Stimulated activated CD8-positive, alpha-beta memory T cell treated with anti-CD3 and anti-CD28 coated beads, Interleukin-7, amount 100 ng/mL, for 4 hours (primary cell): ENCODE data around the gene HHAT.

Source experiments
- DNase-seq, 2 donors: peaks; one replicate each; pipeline ENCODE4 v3.0.0-alpha.2; 2020; ENCODE audit warnings: low read depth in 2 of 2

The HHAT gene

DNA sequence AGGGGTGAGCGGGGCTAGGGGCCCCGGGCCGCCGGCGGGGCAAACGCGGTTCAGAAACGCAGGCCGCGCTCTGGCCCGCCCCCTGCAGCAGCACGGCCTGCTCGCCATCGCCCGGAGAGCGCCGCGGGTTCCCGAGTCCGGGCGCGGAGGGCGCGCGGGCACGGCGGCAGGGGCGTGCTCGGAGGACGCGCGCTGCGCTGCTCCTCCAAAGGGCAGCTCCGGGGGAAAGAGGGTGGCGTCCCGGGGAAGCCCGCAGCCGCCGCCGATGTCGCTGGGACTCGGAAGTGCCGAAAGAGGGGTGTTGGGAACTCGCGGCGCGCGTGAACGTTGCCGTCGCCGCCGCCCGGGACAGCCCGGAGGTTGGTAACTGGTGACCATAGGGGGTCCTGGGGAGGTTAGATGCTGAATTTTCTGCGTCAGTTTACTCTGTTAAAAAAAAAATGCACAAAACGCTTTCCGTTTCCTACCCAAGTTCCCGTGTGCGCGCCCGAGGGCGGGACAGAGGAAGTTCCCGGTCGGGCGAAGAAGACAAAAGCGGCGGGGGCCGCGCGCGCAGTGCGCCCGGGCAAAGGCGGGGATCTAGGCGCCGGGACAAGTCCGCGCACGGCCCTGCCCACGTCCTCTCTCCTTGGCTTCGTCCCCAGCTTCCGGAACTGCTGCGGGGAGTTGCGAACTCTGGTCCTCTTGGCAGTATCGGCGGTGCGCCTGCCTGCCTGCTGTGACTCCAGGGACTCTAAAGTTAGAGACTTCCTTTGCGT, at the start of gene HHAT:
Gene HHAT, plus strand, starts transcription at position 157 of the 758 bp plus-strand sequence. CDS start 20,074 bp downstream, outside the sequence.
- DNase-seq, result peak; percentile 8 to 43

DNA sequence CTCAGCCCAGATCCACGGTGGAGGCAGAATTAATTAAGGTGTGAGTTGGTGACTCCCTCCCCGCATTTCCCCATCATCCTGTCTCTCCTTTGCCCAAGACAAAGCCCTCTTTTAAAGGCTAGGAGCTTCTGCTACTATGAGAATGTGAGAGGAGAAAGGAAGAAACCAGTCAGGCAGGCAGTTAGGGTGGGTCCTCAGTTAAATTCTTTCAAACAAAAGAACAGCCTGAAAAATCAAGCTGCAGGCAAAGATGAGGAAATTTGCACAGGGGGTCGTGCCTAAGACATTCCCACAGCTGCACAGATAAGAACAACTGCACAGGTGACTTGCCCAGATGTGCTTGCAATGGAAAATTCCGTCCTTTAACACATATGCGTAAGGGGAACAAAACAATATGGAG, 48.5 kb upstream of the HHAT start:
- DNase-seq, result no peak

GRCh38 chr1:210288116-210288515, 40.6 kb upstream of the HHAT start:
- no peak for DNase-seq

DNA sequence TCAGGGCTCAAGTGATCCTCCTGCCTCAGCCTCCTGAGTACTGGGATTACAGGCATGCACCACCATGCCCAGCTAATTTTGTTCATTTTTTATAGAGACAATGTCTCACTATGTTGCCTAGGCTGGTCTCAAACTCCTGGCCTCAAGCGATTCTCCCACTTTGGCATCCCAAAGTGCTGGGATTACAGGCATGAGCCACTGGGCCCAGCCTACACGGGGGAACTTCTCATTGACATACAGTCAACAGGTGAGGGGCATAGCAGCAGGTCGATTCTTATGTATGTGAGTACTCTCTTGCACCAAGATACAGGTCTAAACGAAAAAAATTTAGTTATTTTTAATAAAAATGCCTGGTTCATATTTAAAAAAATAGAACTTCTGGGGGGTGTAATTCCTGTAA, 39.5 kb upstream of the HHAT start:
- DNase-seq, result no peak

- no peak for DNase-seq
Observed at GRCh38 chr1:210291081-210291764, 37.5 kb upstream of the HHAT start.

- no peak for DNase-seq
Observed at GRCh38 chr1:210291786-210292230, 36.9 kb upstream of the HHAT start.

DNA sequence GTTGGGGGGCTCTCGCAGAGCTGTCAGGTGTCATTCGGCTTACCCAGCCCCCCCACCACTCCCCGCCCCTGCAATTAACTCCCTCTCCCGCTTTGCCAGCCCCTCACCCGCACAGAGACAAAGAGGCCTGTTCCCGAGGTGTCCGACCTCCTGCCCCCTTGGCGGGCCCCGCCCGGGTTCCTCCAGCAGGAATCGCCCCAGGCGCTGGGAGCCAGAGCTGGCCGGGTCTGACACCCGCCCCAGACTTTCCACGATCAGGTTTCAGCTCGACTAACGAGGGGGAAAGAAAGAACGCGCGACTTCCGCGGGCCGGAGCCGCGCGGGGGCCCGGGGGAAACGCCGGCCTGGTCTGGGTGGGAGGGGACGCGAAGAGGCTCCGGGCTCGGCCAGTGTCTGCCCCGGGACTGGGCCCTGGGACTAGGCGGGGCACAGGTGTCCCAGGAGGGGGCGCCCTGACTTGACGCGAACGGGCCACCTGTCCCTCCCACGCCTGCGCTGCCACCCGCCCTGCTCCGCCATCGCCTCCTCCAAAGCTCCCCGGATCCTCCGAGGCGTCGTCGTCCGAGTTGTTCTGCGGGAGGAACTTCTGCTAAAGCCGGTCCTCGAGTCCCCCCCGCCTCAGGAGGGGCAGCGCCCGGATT, 36.4 kb upstream of the HHAT start:
- DNase-seq, result peak; percentile 8 to 32

DNA sequence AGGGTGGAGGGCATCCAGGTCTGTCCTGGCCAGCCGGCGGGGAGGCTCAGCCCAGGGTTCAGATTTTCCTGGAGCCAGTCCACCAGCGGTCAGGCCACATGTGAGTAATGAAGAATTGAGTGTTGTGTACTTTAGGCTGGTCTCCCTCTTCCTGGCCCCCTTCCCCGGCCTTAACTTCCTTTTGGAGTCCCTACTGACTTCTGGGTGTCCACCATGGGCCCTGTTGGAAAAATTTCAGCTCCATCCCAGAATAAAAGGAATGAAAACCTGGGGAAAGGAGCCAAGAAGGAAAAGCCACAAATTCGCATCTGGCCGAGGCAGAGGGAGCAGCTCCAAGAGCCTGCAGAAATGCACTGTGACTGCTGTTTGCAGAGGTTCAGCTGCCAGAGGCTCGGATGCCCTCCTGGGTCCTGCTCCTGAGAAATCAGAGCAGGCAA, 35.5 kb upstream of the HHAT start:
- DNase-seq, result no peak

- no peak for DNase-seq
Observed at GRCh38 chr1:210294999-210295745, 33.5 kb upstream of the HHAT start.

DNA sequence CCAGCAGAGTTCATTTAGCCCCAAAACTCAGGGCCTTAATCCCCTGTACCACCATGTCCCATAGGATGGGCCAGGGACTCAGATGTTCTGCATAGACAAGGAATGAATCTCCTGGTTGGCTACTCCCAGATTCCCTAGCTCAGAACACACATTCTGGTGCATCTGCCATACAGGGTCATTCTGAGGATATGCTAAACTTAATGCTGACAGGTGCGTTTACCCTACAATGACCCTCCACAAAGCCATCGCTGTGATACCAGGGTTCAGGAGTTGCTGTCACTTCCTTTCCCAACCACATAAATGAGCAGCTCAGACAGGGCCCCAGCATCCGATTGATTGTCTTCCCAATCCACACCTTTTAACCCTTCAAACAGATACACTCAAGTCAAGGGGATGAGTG, 32.0 kb upstream of the HHAT start:
- DNase-seq, result no peak

- no peak for DNase-seq
Observed at GRCh38 chr1:210298296-210298695, 30.4 kb upstream of the HHAT start.

DNA sequence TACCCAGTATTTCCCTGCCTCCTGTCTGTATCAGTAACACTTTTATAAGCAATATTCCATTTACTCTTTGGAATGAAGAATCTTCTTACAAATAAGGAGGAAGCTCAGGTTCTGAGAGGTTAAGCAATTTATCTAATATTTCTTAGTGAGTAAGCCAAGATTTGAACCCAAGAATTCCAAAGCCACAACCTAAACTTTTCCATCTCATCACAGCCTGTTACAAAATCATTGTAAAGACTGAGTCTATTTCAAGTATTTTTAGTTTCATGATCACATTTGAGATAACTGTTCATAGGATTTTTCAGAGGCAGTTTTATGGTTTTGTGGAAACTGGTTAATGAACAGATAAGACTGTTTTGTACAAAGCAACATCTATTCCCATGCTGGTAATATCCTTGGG, 29.8 kb upstream of the HHAT start:
- no peak for DNase-seq

DNA sequence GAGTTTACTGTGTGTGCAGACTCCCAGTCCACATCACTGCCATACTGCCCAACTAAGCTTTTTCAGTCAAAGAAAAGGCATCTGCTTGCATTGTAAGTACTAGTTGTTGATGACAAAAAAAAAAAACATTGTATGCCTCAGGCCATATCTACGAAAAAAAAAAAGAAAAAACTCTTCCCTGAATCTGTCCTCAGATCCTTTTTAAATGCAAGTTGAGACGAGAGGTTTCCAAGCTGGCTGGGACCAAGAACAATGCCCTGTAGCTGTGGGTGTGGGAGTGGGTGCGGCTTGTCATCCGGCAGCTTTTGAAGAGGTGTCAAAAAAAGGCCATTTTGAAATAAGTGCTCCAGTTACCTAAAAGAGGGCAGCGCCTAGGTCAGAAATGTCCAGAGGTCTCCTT, 29.2 kb upstream of the HHAT start:
- no peak for DNase-seq

GRCh38 chr1:210300923-210301614, 27.6 kb upstream of the HHAT start:
- no peak for DNase-seq

DNA sequence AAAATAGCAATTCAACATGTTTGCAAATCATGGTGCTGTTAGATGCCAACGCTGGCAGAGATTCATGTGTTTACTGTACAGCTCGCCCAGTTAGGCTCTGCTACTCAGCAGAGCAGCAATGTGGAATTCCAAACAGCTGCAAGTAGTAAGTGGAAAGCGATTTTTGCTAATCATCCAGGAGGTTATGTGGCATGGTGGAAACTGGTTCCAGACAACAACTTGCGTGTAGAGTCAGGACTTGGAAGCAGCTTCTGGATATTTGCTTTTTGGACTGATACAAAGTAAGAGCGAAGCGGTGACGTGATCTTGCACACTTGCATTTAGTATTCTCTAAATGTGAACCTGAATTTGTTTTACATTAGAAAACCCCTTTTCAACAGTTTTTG, 27.1 kb upstream of the HHAT start:
- DNase-seq, result no peak

DNA sequence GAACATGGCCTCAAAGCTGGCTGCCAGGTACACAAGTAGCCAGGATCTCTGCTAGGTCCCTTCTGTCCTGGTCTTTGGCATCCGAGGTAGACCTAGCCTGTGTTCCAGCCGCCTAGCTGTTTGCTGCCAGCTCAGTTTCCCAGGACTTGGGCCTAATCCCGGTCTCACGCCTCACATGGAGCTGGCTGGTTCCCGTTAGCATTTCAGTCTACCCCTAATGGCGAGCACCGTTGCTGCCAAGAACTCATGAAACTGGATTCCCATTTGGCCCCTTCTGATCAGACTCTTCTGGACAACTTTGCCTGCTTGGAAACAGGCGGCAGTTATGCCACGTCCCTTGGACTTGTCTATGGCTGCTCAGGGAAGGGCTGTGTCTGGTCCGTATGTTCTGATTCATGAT, 26.2 kb upstream of the HHAT start:
- DNase-seq, result no peak

GRCh38 chr1:210303391-210303790, 25.3 kb upstream of the HHAT start:
- no peak for DNase-seq

GRCh38 chr1:210310562-210311153, 18.0 kb upstream of the HHAT start:
- no peak for DNase-seq

DNA sequence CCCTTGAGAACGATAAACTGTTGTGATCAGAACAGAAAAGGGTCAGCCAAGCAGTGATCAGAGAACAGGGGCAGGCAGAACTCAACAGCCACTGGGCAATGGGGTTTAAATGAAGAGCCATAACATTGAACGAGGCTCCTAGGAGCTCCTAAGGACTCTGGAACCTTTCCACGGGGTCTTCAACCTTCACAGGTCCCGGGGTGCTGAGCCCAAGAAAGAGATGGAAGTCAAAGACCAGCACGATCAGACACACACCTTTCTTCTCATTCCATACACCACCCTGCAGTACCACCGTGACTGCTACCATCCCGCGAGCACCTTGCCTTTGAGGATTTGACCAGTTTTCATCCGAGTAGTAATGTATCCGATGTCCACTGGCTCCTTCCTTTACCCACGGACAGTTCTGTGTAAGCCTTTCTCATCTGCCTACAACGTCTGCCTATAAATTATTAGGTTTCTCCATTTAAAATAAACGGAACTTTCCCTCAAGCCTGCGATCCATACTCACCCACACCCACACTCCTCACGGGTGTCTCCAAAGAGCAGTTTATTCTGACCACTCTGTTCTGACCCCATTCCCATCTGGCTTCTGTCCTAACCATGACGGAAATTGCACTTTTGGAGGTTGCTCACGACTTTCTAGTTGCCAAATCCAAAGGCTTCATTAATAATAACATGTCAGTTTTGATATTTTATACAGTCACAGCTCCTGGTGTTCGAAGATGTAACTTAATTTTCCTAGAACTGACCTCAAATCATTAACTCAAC, 16.8 kb upstream of the HHAT start:
- no peak for DNase-seq

DNA sequence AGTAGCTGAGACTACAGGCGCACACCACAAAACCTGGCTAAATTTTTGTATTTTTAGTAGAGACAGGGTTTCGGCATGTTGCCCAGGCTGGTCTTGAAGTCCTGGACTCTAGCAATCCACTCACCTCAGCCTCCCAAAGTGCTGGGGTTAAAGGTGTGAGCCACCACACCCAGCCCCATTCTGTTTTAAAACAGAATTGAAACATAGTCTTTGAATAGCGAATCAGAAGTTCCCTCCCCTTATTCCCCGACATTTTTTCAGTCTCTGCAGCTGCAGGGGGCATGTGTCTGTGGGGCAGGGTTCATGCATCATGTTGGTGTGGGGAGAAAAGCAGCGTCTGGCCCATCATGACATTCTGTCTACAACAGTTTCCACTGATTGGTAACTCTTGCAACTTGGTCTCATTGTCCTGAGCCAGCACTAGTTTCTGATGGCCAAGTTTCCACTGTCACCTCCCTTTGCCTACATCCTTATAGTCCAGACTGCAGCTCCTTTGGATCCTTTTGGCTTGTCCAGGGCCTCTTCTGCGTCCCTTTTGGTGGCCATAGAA, 15.6 kb upstream of the HHAT start:
- no peak for DNase-seq
